ENCODE measurements around the gene TMPRSS7.
A peak's percentile ranks its signal among the peaks of the same experiment; 100 is the strongest.

TMPRSS7 gene

DNA sequence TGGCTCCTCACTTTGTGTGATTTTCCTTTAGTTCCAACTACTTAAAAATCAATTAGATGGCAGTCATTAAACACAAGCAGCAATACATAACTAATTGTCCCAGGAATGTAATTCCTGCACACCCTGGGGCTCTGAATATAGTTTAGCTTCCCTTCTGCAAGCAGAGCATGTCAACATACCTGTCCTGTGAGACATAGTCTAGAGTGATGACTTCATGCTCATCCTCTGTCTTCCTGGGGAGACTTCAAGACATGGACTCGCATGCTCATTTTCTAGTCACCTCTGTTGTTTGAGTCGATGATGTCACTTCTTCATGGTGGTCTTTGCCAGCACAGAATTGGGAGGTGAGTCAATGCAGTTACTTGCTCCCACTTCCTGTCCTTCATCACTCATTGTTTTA is 67.4 kb downstream of the TMPRSS7 start:
- DNase-seq: peak; percentile 91

DNA sequence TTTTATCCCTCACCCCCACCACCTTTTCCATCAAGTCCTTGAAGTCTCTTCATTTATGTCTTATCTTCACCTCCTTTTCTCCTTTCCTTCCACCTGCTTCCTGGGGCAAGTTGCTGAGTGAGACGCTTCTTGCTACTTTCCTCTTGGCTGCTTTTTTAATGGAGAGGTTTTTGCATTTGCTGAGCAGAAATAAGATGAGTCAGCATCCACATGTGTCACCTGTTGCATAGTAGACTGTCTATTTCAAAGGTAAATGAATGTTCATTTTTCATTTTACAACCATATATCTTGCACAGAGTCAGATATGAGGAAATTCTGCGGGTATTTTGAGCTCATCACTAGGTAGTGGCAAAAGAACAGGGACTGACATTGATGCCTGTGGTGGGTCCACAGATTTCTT is 70.2 kb downstream of the TMPRSS7 start:
- no peak for DNase-seq

DNA sequence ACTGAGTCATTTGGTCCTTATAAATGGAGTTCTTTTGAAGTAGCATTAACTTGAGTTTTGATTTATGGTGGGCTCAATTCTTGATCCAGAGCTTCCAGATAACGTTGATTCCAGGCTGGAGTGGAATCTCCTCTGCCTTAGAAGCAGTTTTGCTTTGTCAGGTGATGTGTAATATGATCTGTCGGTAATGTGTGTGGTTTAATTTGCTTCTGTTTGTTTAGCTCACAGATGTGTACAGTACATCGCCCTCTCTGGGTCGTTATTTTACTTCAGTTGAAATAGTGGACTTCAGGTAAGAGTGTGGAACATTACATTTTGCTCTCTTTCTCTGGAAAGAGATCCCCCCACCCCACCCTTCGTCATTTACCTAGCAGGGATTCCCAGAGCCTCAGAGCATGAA is 74.8 kb downstream of the TMPRSS7 start:
- no peak for DNase-seq

GRCh38 chr3:112111785-112112402 is 77.4 kb downstream of the TMPRSS7 start:
- DNase-seq: peak; percentile 64

GRCh38 chr3:112114576-112115160 is 80.1 kb downstream of the TMPRSS7 start:
- no peak for DNase-seq

DNA sequence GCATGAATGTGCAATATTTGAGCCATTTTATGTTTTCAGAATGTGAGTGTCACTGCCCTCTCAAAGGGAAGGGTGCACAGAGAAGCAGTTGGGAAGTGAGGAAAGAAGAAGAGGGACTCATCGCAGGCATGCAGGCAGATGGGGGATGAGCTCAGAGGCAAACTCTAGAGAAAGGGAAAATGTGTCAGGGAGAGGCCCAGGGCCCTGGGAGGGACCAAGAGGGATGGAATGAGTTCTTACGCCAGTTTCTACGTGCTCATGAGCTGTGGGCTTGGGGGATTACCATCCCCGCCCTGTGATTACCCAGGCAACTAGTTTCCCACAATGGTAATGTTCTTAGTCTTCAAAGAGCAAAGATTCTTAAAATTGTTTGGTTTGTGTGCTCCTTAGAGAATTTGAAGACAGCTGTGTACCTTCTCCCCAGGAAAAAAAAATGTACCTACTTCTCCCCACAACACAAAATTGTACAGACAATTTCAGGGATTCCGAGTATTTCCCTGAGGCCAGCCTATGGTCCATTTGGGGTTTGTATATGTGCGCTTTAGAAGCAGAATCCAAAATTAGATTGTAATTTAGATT is 80.7 kb downstream of the TMPRSS7 start:
- DNase-seq: peak; percentile 12

- no peak for DNase-seq
These were observed 81.4 kb downstream of the TMPRSS7 start for GRCh38 chr3:112115806-112116383.

- no peak for DNase-seq
These were observed 82.2 kb downstream of the TMPRSS7 start for GRCh38 chr3:112116748-112117186.

GRCh38 chr3:112117415-112117814 is 82.9 kb downstream of the TMPRSS7 start:
- no peak for DNase-seq

GRCh38 chr3:112117841-112118571 is 83.5 kb downstream of the TMPRSS7 start:
- DNase-seq: no peak

DNA sequence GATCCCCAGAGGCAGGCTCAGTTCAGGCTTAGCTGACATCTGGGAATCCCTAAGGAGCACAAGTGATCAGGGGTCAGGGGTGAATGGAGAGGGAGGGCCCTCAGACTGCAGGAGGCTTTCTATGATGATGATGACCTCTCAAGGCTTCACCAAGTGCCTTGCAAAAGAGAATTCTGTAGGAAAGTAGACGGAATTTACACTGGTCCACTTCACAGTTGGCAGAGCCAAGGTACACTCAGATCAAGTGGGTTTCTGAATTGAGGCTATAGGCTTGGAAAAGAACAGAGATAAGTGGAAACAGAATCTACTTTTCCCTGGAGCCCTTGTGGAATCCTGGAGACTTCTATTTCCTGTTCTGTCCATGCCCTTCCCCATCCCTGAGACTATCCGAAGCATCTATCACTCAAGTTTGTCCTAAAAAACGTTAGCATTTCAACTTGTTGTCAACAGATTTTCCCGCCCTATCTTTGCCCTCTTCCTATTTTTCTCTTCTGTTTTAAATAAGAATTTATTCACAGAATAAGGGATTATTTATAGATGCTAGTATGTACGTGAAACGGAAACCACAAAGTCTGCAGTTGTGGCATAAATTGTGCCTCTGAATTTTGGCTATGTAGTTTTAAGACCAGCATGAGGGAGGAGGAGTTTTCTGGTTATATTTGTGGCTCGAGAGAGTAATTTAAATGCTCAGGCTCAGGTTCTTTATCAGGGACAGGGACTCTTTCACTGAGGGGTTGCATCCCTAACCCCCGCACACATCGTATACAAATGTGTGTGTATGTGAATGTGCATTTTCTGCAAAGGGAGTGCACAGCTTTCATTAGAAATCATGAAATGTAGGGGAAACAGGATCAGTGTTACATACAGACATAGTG is 85.7 kb downstream of the TMPRSS7 start:
- DNase-seq: no peak

DNA sequence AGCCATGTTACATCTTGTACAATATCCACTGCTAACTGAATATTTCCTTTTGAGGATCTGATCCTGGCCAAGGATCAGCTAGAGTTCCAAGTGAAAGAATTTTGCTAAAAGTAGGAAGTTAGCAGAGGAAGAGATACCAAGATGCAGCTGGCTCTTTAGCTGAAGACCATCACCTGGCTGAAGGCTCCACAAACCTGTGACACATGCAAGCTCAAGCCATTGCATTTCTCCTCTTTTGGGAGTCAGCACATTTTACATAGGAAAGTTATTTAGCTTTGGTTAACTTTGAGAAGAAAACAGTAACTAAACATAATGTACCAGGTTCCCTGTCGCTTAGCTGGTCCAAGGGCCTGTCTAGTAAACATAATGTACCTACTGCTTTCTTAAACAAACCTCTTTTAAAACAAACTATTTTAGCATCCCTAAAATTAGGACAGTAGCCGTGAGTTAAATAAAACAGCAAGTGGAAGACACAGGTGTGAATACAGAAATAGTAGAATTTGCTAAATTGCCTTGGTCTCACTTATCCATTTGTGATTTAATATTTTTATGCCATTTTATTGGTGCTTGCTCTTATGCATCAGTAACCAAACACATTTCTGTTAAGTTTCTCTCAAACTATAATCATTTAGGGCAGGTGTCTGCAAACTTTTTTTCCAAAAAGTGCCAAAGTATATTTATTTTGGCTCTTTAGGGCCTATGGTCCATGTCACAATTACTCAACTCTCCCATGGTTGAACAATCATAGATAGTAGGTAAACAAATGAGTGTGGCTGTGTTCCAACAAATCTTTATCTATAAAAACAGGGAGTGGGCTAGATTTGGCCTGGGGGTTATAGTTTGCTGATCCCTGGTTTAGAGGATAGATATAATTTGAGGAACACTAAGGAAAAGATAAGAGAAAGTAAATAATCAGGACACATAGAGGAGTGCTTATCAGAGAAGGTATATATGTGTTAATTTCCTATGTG is 87.3 kb downstream of the TMPRSS7 start:
- DNase-seq: no peak

DNA sequence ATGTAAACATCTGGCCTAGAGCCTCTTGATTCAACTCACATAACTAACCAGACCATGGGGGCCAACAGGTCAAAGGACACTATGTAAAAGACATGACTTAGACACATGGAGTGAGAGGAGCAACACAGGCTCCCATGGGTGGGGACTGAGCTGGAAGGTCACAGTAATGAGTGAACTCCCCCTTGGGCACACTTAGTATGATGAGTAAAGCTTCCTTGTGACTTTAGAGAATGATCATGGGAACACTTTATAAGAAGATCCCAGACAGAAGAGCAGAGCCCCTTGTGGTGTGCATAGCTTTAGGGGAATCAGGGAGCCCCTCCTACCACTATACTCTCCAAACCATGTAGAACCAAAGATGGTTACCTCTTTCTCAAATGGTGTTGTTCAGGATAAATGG is 88.3 kb downstream of the TMPRSS7 start:
- no peak for DNase-seq

DNA sequence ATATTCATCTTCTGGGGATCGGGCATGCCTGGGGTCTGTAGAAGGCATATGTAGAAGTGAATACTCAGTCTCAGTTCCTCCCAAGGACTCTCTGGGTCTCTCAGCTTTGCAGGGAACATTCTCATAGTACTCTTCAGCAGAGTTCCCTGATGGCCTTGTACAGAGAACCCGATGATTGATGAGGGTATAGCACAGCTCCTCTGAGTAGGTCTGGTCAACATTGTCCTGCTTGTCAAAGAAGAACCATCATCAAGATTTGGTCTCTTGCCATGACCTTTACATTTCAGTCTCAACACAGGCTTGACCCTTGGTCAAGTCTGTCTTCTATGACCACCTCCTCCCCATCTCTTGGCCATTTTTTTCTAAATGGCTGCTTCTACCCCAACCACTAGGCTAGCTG is 89.0 kb downstream of the TMPRSS7 start:
- no peak for DNase-seq

- DNase-seq: no peak
These were observed 90.5 kb downstream of the TMPRSS7 start for GRCh38 chr3:112124907-112125607.

- peak; percentile 23 for DNase-seq
These were observed 92.0 kb downstream of the TMPRSS7 start for GRCh38 chr3:112126511-112126911.

GRCh38 chr3:112127522-112128494 is 93.3 kb downstream of the TMPRSS7 start:
- DNase-seq: no peak

GRCh38 chr3:112128843-112129727 is 94.5 kb downstream of the TMPRSS7 start:
- peak; percentile 34 for DNase-seq
